NCI-H2171 (cell line): ENCODE measurements around the gene TTF2.

Experiments used
- DNase-seq: peaks from one replicate; lab custom pipeline; 2025; lab: John Stamatoyannopoulos, UW

TTF2 gene

DNA sequence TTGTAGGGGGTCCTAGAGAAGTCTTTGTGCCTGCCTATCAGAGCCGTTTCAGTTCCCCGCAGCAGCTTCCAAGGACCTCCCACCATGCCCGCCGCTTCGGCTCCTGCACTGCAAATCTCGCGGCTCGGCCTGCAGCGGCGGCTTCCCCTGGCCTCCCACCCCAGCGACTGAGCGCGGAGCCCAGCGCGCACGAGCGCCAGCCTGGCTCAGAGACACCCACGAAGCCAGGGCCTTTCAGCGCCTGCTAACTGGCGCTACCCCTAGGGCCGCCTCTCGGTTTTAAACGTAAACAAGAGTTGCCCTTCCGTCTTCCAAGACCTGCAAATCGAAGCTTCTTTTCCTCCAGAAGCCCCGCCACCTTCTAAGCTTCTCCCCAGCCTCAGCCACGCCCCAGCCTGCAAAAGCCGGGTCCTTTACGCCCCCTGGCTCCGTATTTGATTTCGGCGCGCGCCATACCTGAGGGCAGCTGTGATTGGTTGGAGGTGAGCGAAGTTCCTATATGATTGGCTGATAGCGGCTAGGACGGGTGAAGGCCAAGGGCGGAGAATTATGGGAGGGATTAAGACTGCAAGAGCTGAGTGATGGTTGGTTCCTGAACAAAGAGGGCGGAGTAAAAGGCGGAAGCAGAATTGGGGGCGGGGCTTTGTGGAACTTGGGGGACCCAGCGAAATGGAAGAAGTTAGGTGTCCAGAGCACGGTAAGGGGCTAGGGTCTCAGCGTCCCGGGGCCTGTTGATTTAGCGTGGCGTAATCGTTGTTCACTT is at the start of gene TTF2:
Gene TTF2, plus strand, starts transcription at position 649 of the 763 bp plus-strand sequence. Its CDS starts 21 bp downstream, at position 670.
- peak; percentile 99 for DNase-seq

DNA sequence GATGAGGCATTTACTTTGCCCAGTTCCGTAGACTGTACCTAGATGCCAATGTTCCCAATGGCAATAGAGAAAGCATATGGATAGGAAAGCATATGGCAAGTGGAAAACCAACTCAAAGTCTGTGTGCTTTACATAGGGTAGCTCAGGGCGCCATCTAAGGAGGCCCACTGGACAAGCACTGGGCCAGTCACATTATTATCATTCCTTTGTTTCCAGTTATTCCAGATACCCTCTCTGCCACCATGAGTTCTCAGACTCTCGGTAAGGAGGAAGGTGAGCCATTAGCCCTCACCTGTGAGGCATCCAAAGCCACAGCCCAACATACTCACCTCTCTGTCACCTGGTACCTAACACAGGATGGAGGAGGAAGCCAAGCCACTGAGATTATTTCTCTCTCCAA is 48.8 kb upstream of the TTF2 start:
- no peak for DNase-seq

DNA sequence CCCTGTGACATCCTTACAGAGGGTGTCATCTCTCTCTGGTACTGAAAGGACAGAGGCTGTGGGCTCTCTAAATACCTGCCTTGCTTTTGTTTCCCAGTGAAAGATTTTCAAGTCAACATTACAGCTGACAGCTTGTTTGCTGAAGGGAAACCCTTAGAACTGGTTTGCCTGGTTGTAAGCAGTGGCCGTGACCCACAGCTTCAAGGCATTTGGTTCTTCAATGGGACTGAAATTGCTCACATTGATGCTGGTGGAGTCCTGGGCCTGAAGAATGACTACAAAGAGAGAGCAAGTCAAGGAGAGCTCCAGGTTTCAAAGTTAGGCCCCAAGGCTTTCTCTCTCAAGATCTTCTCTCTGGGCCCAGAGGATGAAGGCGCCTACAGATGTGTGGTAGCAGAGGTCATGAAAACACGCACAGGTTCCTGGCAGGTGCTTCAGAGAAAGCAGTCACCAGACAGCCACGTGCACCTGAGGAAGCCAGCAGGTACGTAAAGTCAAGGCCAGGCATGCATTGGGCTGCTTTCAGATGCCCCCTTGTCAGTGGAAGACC is 46.7 kb upstream of the TTF2 start:
- DNase-seq, result no peak

DNA sequence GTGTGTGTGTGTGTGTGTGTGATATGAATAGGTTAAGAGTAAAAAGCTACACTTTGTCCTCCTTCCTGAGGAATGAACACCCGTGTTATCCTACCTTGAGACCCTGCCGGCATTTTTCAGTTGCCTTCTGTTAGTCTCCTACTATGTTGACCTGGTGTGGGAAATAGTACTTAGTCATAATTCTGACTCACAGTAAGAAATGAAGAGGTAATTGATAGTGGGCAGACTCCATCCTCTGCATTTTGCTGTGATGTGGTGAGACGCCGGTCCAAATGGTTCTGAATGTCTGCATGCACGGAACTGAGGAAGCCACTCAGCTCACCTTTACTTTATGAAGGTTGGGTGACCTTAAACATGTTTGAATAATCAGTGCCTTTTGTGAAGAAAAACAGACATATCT is 45.9 kb upstream of the TTF2 start:
- no peak for DNase-seq

DNA sequence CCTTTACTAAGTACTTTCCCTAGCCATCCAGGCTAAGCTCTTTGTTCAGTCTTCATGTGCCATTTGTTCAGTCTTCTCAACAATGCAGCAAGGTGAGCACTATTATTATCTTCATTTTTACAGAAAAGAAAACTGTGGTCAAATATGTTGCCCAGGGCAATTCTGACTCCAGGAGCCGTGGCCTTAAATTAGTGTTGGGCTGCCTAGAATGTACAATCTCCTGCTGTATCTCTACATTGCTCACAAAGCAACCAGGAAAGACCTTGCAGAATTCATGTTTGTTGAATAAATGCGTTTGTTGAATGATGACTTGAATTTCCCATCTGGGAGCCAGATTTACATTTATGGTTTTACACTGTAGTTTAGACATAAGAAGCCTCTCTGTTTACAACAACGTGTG is 44.4 kb upstream of the TTF2 start:
- DNase-seq, result no peak

DNA sequence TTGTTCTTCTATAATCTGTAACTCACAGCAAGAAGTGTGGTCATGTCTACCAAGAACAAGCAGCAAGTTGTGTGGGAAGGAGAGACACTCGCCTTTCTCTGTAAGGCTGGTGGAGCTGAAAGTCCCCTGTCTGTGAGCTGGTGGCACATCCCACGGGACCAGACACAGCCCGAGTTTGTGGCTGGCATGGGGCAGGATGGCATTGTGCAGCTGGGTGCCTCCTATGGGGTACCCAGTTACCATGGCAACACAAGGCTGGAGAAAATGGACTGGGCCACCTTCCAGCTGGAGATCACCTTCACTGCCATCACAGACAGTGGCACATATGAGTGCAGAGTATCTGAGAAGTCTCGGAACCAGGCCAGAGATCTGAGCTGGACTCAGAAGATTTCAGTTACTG is 43.1 kb upstream of the TTF2 start:
- no peak for DNase-seq

DNA sequence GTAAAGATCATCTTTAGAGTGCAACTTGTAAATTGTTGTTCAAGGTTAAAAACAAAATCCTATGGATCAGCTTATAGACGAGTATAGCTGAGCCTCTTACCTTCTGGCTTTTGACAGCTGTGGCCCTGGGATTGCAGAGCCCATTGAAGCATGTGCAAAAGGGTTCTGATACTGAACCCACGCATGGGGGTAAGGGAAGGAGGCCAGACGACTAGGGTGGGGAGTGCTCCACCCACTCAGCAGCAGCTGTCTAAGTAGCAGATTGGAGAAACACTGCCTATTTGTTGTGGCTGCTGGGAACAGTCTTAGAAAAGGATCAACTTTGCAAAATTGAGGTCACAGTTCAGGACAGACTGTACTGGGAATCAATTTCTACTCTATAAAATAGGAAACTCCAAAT is 42.5 kb upstream of the TTF2 start:
- peak; percentile 67 for DNase-seq

DNA sequence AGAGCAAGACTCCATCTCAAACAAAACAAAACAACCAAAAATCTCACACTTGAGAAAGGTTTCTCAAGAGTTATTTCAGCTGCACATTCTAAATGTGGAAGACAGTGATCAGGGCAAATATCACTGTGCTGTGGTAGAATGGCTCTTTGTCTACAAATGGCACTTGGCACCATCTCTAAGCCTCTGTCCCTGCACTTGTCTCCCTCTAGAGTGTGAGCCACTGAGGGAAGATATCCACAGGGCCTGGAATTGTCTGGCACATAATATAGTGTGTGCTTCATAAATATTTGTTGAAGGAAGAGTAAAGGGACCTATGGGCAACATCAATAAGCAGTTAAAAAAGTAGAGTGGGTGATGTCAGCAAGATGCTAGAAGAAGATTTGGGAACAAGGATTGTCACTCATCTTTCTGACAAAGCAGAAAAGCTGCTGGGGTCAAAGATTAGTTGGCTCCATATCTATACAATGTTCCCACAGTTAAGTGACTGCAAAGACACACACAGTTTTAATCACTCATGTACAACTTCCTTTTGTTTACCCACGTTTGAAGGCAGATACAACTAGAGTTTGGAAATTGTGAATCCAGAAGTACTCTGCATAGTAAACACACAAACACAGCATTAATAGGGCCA is 39.5 kb upstream of the TTF2 start:
- DNase-seq, result no peak

DNA sequence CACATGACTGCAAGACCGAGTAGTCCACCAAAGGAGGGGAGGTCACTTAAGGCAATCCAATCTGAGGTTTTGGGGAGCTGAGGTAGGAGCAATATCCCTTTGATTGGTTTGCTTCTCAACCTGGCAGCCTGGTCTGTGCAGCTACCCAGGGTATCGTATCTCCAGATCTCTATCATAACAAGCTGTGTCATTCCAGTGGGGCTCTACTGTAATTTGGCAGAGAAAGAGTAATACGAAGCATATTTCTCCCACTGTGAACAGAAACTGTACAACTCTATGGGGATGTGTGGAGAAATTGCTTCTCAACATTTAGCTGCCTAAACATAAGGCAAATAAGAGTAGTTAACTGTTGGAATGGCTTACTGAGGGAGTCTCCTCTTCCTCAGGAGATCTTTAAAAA is 38.0 kb upstream of the TTF2 start:
- no peak for DNase-seq

DNA sequence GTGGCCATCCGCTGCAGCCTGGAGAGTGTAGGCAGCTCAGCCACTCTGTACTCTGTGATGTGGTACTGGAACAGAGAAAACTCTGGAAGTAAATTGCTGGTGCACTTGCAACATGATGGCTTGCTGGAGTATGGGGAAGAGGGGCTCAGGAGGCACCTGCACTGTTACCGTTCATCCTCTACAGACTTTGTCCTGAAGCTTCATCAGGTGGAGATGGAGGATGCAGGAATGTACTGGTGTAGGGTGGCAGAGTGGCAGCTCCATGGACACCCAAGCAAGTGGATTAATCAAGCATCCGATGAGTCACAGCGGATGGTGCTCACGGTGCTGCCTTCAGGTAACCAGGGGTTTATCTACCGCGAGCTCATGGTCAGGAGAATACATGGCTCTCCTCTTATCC is 34.6 kb upstream of the TTF2 start:
- DNase-seq, result no peak

DNA sequence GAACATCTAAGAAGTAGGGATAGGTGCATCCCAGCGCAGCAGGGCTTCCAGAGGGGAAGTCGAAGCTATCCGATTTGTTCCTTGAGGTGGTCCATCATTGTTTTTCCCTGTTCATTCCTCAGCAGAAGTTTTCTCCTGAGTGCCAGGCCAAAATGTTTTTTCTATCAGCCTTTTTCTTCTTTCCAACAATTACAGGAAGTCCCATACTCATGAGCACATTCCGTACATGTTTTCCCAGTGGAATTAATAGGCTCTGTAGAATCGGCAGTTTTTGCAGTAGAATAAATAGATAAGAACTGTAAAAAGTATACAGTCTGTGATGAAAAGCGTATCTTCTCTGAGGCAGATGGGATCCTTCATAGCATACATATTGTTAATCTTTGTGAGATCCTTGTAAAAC is 33.8 kb upstream of the TTF2 start:
- no peak for DNase-seq

DNA sequence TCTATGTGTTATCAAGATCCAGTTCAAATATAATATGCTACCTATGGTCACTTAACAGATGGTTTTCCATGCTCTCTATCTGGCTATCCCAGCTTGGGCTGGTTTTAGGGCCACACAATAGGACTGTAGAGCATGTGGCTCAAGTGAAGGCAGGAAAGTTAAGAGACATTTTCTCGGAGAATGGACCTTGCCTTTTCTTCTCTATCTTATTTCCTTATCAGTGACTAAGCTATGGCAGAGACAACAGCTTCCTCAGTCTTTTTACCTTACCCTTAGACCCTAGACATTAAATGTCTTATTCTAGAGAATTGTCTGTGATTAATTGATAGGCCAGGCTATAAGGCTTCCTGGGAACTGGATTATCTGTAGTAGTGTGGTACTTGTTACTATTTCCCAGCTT is 30.4 kb upstream of the TTF2 start:
- no peak for DNase-seq

DNA sequence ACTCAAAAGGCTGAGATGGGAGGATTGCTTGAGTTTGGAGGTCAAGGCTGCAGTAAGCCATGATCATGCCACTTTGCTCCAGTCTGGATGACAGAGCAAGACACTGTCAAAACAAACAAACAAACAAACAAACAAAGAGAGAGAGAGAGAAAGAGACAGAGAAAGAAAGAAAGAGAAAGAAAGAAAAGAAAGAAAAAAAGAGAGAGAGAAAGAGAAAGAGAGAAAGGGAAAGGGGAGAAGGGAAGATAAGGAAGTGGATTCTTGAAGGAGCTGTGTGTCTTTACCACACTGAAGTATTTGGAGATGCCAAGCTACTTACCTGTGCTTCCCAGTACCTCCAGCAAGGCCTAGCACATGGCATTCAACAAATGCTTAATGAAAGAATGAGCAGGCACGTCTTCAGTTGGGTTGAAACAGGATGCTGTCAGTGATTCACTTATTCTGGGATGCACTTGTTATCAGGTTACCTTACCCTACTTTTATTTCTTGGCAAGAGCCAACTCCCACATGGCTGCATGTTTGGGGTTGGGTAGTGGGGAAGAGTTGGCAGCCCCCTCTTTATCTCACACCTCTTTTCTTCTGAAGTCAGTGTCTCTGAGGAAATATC is 29.8 kb upstream of the TTF2 start:
- DNase-seq, result peak; percentile 20

DNA sequence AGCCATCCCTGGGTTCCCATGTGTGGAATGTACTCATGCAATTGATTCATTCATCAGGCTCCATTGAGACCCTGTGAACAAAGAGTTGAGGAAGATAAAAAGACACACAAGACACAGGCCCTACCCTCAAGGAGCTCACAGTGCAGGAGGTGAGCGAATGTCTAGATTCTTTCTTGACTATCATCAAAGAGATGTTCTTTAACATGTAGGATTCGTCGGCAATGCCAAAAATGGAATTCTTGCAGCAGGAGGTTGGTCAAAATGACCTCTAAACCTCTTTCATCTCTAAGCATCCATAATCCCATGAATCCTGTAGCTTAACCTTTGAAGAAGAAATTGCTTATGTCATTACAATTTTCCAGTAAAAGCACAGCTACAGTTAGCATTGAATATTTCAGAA is 27.9 kb upstream of the TTF2 start:
- DNase-seq, result no peak

DNA sequence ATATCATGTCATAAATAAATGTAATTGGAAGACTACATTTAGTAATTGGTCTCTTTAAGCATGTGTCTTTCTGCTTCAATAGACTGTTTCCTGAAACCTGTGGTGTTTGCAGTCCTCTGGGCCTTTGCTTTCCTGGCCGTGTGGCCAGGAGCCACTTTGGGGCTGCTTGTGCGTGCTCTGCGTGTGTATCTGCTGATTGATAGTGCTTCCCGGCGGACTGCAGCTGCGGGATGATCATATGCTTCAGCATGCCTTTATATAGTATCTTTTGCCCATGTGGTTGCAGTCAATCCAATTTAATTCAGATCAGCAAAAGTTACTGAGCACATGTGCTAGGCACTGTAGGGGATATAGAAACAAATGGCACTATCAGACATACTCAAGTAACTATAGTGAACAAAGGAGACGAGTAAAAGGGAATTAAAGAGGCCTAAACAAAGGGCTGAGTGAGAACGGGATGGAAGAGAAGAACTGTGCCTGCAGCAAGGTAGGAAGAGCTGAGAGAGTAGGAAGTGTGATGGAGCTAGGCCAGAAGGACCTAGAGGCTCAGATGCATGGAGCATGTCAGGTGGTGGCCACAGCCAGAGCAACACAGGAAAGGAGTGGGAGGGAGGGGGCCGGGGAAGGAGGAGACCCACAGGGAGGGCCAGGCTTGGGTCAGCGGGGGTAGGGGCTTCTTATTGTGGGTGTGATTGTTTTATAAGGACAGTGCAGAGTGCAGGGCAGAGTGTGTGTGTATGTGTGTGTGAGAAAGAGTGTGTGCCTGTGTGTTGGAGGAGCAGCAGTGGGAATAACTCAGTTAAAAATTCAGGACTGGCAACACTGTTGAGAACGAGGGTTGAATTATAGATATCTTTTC is 27.2 kb upstream of the TTF2 start:
- no peak for DNase-seq

DNA sequence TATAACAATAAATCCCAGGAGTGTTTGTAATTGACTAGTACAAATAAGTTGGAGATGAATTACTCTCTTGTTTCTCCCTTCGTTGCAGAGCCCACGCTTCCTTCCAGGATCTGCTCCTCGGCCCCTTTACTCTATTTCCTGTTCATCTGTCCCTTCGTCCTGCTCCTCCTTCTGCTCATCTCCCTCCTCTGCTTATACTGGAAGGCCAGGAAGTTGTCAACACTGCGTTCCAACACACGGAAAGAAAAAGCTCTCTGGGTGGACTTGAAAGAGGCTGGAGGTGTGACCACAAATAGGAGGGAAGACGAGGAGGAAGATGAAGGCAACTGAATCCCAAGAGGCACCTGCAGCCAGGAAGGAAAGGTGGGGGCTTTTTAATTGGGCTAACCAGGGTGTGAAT is 26.4 kb upstream of the TTF2 start:
- DNase-seq, result no peak

DNA sequence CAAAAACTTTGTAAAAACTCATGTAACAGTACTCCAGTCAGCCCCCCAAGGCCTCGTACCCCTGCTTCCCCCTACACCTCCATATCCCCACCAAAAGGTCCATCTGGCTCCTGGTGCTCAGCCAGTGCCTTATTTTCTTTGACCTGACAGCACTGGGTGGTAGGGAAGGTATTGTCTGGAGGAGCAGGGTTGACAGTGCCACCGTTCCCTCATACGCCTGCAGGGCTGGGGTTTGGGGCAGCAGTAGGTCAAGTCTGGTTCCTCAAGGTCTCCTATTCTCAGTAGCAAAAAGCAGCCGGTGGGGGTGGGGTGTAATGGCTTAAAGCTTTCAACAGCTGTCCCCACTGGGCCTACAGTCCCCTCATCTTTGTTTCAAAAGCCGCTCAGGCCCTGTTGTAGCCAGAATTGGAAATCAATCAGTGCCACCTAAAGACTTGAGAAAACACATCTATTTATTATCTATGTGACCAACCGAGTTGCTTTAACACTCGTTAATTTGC is 25.3 kb upstream of the TTF2 start:
- DNase-seq, result no peak

DNA sequence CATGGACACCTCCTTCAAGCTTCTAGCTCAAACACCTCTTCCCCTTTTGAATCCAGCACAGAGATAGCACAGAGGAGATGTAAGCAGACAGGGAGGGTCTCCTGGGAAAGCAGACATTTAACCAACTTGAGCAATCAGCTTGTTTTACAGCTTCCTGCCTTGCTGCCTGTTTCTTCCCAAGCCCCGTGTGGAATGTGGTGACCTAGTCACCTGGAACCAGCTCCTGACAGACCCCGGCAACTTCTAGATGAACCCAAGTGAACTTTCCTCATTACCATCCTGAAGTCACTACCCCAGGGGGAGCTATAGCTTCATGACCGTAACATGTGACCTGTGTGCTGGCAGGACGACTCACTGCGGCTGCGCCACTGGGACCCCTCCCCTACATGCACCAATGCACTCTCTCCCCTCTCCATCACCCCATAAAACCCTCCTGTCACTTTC is 24.1 kb upstream of the TTF2 start:
- no peak for DNase-seq

DNA sequence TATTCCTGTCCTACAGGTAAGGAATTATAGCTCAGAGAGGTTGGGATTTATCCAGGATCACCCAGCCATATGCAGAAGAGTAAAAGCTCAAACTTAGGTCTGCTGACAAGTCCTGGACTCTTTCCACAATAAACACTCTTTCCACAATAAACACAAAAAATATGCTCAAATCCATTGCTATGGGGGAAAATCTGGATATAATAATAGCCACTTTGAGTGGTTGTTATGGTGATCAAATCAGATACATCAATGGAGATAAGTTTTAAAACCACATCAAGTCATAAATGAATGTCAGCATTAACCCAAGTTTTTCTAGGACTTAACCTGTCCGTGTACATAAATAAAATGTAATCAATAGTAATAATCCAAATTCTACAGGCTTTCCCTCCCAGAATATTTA is 22.3 kb upstream of the TTF2 start:
- DNase-seq, result no peak

DNA sequence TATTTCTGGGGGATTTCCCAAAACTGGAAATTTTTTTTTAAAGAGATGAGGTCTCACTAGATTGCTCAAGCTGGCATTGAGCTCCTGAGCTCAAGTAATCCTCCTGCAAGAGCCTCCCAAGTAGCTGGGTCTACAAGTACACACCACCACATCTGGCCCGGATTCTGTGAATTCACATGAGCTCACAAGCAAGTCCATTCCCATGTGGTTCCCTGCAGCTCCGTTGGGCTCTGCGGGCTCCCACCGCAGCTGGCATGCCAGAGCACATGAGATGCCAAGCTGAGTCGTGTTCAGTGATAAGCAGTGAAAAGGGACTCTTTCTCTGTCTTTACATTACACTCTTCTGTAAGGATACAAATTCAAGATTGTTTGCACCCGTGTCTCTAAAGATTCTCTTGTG is 21.9 kb upstream of the TTF2 start:
- DNase-seq, result no peak

DNA sequence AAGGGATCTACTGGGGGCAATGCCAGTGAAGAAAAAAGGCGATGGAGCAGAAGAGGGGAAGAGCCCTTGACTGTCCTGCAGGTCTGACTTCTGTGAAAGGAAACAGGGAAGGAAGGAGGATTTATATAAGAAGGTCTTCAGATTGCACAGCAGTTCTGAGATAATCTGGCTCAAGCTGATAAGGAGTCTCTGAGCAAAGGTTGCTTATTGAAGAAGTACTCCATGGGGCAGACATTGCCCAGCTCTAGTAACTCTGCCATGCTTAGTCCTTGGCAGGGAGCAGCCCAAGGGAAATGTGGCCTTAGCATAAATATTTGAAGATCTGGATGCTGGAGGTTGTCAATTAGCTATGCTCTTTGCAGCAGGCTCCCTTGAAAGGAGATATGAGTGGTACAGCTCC is 15.9 kb upstream of the TTF2 start:
- DNase-seq, result no peak

DNA sequence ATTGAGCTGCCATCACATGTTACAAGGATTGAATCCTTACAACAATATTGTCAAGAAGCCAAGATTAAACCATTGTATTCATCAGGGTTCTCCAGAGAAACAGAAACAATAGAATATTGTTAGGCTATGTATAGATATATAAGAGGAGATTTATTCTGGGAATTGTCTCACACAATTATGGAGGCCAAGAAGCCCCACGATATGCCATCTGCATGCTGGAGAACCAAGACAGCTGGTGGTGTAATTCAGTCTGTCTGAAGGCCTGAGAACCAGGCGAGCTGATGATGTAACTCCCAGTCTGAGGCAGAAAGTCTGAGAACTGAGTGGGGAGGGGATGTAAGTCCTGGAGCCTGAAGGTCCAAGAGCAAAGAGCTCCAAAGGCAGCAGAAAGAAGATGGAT is 14.5 kb upstream of the TTF2 start:
- peak; percentile 80 for DNase-seq
